ENCODE data around the gene RTL9. TPM values are rescaled to one million over a fixed set of nuclear protein-coding genes. Genes with fewer than 3 reads are reported as not detected.

RTL9 gene
- total RNA-seq, 1 experiment from 2014 or later, result not detected

DNA sequence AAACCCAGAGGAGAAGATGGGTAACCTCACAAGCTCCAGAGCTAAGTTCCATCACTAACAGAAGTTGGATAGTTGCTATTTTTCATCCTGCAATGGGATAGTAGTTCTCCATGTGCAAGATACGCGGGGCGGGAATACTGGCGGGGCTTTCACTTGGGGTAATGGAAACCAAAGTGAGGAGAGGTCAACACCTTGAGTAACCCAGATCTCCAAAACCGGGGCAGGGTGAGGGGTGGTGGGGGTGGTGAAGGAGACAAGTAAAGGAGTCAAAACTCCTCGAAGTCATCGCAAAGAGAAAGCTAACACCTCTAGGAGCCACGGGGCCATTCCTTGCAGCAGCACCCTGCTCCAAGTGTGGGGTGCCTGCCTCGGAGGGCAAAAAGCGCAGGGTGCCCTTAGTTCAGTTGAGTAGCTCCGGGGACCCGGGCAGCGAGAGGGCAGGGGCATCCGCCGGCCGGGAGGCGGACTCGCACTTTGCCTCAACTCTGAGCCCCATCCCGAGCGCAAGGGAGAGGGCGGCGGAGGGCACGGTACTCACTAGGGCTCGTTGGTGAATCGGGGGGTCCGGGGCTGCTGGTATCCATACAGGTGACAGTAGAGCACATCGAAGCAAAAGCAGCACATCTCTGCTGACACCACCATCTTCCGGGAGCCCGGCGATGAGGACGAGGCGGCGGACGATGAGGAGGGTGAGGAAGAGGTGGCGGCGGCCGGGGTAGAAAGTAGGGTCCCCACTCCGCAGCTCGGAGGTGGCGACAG, 41.4 kb upstream of the RTL9 start:
- Mint-ChIP-seq H3K4me3 (ENCODE audit: unreplicated experiment) (peak overlapping the region; percentile 89), H3K27me3 (ENCODE audit: insufficient read depth, unreplicated experiment) (peaks cover 30% of the 10 kb centered on the region), H3K27ac (ENCODE audit: low read depth, unreplicated experiment) (peak overlapping the region; percentile 95), H3K4me1 (ENCODE audit: insufficient read depth, unreplicated experiment) (no peaks in the 10 kb centered on the region), H3K9me3 (ENCODE audit: unreplicated experiment) (no peaks in the 10 kb centered on the region), H3K36me3 (ENCODE audit: insufficient read depth, unreplicated experiment) (no peaks in the 10 kb centered on the region)
- no TSS peak for BruUV-seq (replicated peaks)
- CTCF ChIA-PET, result interaction anchor here (0.6 to 2.8 kb wide), 5 partner anchors 86 to 405 kb away, joined by 3 to 6 read pairs (median 3); no protein-coding TSS in a partner anchor
- intact Hi-C loops (cut with micrococcal nuclease), result loop anchor here (1.0 to 5.0 kb wide), 4 partner anchors 75 to 137 kb away; no protein-coding TSS in a partner anchor
- no peak for TF ChIP-seq CTCF (IDR thresholded peaks at IDR 0.05; ENCODE audit: unreplicated experiment)
- POLR2A ChIA-PET, result interaction anchor here (0.6 to 5.1 kb wide), 24 partner anchors 14 to 1875 kb away, joined by 3 to 55 read pairs (median 5); no protein-coding TSS in a partner anchor
- peak; percentile 16 for DNase-seq (ENCODE audit: unreplicated experiment)

DNA sequence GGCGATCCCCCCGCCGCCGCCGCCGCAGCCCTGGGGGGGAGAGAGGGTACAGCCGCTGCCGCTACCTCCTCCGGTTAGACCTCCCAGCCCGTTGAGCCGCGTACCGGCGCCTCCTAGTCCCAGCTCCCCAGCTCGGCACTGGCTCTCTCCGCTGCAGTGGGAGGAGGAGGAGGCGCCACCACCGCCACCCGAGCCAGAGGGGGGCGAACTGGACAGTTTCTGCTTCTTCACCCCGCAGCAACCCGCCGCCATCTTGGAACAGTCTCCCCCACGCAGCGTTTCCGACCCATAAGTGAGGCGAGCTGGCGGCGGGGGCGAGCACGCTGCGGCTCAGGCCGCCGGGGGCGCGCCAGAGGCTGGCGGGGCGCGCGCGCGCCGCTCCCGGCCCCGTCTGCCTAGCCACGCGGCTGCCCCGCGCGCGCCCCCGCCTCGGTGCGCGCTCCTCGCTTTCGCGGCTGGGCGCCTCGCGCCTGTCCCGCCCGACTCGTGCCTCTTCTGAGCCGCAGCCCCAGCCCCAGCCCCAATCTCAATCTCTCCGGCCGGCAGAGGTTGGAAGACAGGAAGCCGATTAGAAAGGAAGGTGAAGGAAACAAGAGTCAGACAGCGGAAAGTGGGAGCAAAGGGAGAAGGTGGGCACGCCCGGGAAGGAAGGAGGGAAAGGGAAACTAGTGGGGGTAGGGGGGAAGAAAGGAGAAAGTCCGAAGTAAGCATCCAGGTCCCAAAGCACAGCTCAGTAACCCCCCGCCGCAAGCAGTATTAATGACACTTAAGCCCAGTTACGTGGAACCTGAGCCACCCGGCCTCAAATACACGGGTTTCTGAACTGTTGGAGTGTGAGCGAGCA, 40.6 kb upstream of the RTL9 start, which contains the start of gene AMMECR1:
TSS of gene AMMECR1 (minus strand) at position 266 of the 844 bp plus-strand sequence. CDS start at position 252, 14 bp downstream.
- intact Hi-C loops (cut with micrococcal nuclease), result loop anchor here (1.0 to 5.0 kb wide), 5 partner anchors 76 to 158 kb away; no protein-coding TSS in a partner anchor
- H3K4me3 Mint-ChIP-seq (ENCODE audit: unreplicated experiment), result peak within 1 kb of the TSS; percentile 89
- DNase-seq (ENCODE audit: unreplicated experiment), result peak; percentile 71
- TSS peak; percentile 89 for BruUV-seq (replicated peaks)
- peaks cover 6% of the 10 kb centered on the region for H3K4me1 Mint-ChIP-seq (ENCODE audit: insufficient read depth, unreplicated experiment)
- POLR2A ChIA-PET, result interaction anchor here (0.6 to 5.1 kb wide), 37 partner anchors 8 to 825 kb away, joined by 3 to 55 read pairs (median 4); partner anchors contain the start of gene RTL9
- peak within 1 kb of the TSS; percentile 95 for H3K27ac Mint-ChIP-seq (ENCODE audit: low read depth, unreplicated experiment)
- CTCF ChIA-PET, result interaction anchor here (0.8 to 2.8 kb wide), 4 partner anchors 91 to 156 kb away, joined by 3 to 6 read pairs (median 4); no protein-coding TSS in a partner anchor
- H3K36me3 Mint-ChIP-seq (ENCODE audit: insufficient read depth, unreplicated experiment), result no peaks in the 10 kb centered on the region
- H3K27me3 Mint-ChIP-seq (ENCODE audit: insufficient read depth, unreplicated experiment), result peaks cover 32% of the 10 kb centered on the region
- no peak for TF ChIP-seq CTCF (IDR thresholded peaks at IDR 0.05; ENCODE audit: unreplicated experiment)
- H3K9me3 Mint-ChIP-seq (ENCODE audit: unreplicated experiment), result no peaks in the 10 kb centered on the region

DNA sequence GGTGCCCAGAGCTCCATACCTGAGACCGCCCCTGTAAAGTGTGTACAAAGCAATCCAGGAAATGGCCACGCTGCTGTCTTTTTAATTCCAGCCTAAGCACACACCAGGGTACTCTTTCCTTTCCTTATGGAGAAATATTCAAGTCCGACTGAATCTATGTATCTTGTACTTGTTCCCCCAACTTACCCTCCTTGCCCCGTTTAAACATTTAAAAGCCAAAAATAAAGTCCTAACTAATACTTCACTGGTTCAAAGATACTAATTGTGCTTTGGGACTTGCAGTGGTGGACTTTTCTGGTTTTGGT, 40.0 kb upstream of the RTL9 start:
- CTCF ChIA-PET, result interaction anchor here (0.9 to 2.8 kb wide), 4 partner anchors 64 to 94 kb away, joined by 3 to 6 read pairs (median 4); no protein-coding TSS in a partner anchor
- POLR2A ChIA-PET, result interaction anchor here (0.6 to 5.1 kb wide), 27 partner anchors 8 to 314 kb away, joined by 3 to 55 read pairs (median 4); partner anchors contain the start of gene RTL9
- BruUV-seq (replicated peaks), result no TSS peak
- no peak for TF ChIP-seq CTCF (IDR thresholded peaks at IDR 0.05; ENCODE audit: unreplicated experiment)
- intact Hi-C loops (cut with micrococcal nuclease), result loop anchor here (1.0 to 5.0 kb wide), 3 partner anchors 76 to 158 kb away; no protein-coding TSS in a partner anchor
- peak overlapping the region; percentile 89 for H3K4me3 Mint-ChIP-seq (ENCODE audit: unreplicated experiment)
- DNase-seq (ENCODE audit: unreplicated experiment), result peak; percentile 44
- H3K27ac Mint-ChIP-seq (ENCODE audit: low read depth, unreplicated experiment), result peak overlapping the region; percentile 95
- H3K9me3 Mint-ChIP-seq (ENCODE audit: unreplicated experiment), result no peaks in the 10 kb centered on the region
- H3K4me1 Mint-ChIP-seq (ENCODE audit: insufficient read depth, unreplicated experiment), result peaks cover 6% of the 10 kb centered on the region
- no peaks in the 10 kb centered on the region for H3K36me3 Mint-ChIP-seq (ENCODE audit: insufficient read depth, unreplicated experiment)
- H3K27me3 Mint-ChIP-seq (ENCODE audit: insufficient read depth, unreplicated experiment), result peaks cover 32% of the 10 kb centered on the region
